GM18870 (cell line): Measurements from ENCODE around the gene PXN.

Experiments used
- ATAC-seq: cut with Tn5 transposase; IDR thresholded peaks from one replicate; pipeline ENCODE4 v1.9.1; 2021; ENCODE audit warnings: moderate library complexity; ENCODE audit not compliant: unreplicated experiment

PXN gene

DNA sequence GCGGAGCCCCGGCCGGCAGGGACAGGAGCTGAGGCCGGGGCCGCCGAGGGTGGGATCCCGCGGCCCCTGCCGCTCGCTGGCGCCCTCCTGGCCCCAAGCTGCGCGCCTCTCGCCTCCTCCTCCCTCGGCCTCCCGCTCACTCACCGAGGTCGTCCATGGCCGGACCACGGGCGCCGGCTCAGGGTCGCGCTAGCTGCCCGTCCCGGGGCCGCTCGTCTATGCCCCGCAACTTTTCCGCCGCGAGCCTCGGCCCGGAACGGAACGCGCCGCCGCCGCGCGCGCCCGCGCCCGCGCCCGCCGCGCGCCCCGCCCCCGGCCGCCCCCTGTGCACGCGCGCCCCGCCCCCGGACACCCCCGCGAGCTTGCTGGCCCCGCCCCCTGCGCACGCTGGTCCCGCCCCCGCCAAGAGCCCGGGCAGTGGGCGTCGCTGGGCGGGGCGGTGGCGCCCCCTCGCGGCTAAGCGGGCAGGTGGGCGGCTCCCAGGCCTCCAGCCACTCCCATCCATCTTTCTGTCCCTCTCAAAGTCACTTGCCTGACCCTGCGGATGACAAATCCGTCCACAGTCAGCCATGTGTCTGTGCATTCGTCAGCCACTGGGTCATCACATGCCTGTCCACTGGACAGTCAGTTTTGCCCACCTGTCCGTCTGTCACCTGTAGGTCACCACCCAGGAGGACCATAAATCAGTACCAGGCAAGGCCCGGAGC, at the start of gene PXN:
Gene PXN (minus strand): TSS at position 258 of the 707 bp plus-strand sequence. CDS start 101 bp downstream, at position 157.
- ATAC-seq, result no peak

DNA sequence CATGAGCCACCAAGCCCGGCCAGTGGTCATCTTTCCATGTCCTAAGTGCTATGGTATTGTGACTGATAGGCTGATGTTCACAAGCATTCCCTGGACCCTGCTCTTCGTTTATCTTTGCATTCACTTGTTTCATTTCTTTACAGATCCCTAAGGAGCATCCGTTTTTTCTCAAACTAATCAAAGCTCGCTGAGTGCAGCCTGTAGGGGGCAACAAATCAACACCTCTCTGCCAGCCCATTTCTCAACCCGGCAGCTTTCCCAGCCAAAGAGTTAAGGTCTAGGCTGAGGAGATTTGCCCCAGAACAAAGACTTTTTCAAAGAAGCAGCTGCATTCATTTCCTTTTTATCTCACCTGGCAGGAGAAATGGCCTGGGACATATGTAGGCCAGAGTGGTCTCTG, 48.7 kb upstream of the PXN start:
- ATAC-seq, result no peak

DNA sequence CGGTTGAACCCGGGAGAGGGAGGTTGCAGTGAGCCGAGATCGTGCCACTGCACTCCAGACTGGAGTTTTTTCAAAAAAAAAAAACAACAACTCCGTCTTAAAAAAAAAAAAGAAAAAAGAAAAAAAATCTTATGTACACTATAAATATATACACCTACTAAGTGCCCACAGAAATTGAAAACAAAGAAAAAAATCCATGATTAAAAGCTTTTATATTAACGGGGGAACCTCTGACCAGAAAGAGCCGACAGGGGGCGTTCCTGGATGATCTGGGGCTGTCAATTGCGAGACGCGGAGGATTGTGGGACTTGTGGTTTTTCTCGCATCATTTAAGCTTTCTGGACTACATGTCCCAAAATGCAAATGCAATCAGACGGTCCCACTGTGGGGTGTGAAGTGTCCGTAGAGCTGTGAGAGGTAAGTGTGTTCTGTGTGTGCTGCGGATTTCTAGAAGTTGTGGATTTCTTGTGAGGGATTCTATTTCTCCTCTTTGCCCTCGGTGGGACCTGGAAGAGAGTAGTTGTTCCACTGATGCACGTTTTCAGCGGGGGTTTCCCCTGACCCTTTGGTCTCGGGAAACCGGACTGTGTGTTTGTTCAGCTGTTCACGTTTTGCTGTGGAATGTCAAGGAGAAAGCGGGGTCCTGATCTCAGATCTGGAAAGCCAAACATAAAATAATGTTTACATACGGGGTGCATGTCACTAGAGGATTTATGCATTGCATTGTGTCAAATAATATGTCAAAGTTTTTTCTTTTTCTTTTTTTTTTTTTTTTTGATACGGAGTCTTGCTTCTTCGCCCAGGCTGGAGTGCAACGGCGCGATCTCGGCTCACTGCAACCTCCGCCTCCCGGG, 36.7 kb upstream of the PXN start, which contains the start of gene SIRT4:
Gene SIRT4 (plus strand): TSS at position 360 of the 854 bp plus-strand sequence. CDS start 1,241 bp downstream, outside the sequence.
- peak; percentile 94 for ATAC-seq

- ATAC-seq, result peak; percentile 43
Observed at GRCh38 chr12:120292661-120293531, 27.4 kb upstream of the PXN start, which contains the start of gene RNU4-1. TSS of gene RNU4-1 (minus strand) at chr12:120293237.

- peak; percentile 3 for ATAC-seq
Observed at GRCh38 chr12:120292411-120292660, 26.8 kb upstream of the PXN start.

GRCh38 chr12:120290609-120291305, 25.2 kb upstream of the PXN start:
- no peak for ATAC-seq

- ATAC-seq, result no peak
Observed at GRCh38 chr12:120287491-120287890, 22.0 kb upstream of the PXN start.

DNA sequence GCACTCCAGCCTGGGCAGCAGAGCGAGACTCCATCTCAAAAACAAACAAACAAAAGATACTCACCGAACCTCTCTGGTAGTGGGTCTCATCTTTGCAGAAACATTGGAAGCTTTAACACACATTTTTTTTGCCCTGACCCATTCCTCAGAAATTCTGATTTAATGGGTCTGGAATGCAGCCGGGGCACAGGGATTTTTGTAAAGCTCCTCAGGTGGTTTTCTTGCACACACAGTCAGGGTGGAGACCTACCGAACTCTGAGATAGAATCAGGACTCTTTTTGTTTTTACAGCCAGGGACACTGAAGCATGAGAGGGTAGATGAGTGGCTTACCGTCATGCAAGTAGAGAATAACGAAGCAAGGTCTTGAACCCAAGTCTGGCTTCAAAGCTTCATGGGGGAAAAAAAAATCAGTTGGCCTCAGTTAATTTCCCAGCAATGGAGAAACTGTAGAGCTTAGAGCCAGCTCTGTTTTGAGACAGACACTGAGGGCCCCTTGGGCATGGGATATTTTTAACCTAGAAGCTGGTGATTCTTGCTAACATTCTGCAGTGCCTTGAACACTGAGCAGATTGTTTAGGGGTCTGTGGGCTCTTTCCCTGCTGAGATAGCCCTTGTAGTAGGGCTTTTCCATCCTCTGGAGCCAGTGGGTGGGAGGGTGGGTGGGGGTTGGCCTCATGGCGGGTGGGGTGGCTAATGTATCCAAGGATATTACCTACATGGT, 21.4 kb upstream of the PXN start:
- no peak for ATAC-seq

GRCh38 chr12:120284381-120284780, 18.9 kb upstream of the PXN start:
- ATAC-seq, result no peak

- no peak for ATAC-seq
Observed at GRCh38 chr12:120283318-120283717, 17.8 kb upstream of the PXN start.

- ATAC-seq, result no peak
Observed at GRCh38 chr12:120278137-120279069, 12.9 kb upstream of the PXN start.

DNA sequence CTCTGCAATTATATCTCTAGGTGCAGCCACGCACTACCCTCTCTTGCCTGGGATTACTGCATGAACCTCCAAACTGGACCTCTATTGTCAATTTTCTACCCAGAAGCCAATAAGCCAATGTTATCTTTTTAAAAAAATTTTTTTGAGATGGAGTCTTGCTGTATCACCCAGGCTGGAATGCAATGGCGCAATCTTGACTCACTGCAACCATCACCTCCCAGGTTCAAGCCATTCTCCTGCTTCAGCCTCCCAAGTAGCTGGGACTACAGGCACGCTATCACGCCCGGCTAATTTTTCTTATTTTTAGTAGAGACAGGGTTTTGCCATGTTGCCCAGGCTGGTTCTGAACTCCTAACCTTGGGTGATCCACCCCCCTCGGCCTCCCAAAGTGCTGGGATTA, 11.2 kb upstream of the PXN start:
- no peak for ATAC-seq

DNA sequence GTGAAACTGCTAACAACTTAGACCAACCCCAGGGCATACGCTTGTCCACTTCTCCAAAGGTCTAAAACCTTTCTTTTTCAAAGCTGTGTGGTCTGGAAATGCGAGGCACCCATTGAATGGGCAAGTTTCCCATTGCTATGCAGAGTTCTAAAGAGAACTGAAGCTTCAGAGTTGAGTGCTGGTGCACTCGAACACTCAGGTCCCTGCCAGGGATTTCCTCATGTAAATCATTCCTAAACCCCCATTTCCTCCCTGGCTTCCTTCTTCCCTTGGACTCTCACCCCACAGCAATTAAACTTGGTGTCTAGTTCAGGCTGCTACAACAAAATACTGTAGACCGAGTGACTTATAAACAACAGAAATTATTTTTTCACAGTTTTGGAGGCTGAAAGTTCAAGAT, 2.2 kb upstream of the PXN start:
- ATAC-seq, result no peak

DNA sequence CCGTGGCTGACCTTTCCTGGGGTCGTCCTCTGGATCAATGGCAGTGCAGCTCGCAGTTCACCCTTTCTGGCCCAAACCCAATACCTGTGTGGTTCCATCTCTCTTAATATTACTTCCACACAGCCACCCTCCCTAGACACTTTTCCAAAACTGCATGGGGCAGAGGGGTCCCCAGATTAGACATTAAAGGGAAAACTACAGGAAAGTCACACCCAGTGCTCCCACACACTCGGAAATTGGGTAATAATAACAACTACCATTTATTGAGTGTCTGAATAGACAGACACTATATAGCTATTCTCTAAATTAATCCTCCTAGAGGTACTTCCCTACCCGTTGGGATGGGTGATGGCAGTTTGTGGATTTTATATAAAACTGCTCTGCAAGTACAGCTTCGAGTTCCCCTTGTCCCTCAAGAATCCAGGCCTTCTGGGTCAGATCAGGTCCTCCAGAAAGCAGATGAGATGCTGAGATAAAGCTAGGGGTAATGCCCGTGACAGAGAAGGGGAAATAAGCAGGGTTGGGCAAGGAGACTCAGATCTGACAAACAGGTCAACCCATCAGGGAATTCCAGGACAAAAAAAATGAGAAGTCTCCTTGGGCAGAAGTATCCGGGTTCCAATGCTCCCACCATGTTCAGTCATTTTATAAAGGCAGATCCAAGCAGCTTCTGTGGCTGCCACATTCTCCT, 795 bp upstream of the PXN start:
- ATAC-seq, result no peak

- ATAC-seq, result no peak
Observed at GRCh38 chr12:120264904-120265472, 542 bp downstream of the PXN start.

DNA sequence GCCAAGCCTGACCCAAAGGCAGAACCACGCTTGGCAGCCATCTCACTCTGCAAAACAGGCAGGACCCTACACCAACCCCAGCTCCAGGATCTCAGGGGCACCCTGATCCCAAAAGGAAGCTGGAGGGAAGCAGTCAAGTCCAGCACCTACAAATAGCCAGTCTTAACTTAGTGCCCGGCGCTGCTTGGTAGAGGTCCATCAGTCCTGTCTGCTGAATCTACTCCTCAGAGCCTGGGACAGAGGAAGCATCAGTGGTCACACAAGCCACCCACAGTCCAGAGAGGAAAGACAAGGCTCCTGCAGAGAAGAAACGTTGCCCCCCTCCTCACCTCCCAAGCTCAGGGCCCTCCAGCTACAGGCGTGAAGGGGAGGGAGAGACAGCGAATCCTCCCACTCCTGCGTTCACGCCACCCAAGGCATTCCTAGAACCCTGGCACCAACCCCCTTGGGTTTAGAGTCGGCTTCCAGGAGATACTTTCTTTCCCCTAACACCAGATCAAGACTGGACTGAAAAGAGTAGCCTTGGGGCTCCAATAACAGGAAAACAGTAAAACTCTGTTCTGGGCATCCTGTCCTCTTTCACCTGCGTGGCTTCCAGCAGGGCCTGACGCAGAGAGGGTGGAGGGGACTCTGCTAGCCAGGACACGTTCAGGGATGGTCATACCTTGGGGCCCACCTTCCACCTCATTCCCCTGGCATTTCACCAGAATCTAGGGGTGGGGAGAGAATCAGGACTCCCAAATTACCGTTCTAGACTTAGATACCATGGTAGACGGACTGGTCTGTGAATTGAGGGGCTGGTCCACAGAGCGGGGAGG, 1.2 kb downstream of the PXN start:
- no peak for ATAC-seq

DNA sequence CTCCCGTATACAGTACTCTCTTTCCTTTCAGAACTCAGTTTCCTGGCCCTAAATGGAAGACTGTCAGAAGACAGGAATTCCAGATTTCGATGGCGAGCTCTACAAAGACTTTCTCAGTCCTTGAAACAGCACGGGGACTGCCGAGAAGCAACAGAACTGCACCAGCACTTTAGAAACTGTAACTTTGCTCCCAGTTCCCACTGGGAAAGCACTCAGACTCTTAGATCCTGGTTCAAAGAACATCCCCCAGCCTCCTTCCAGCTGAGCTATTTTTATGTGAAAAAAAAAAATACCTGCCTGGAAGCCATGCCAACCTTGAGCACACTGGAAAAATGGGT, 1.8 kb downstream of the PXN start:
- no peak for ATAC-seq
